Activated CD4-positive, alpha-beta T cell treated with anti-CD3 and anti-CD28 coated beads, Interleukin-2, amount 10 ng/mL, durations not matched to agents 7 days and 5 days (primary cell): ENCODE measurements around the gene KRT31. TPM values are rescaled to one million over a fixed set of nuclear protein-coding genes. Genes with fewer than 3 reads are reported as not detected.
"Not testable (repeated sequence)": the region's sequence is repeated elsewhere in the genome, so short reads cannot be mapped to it uniquely, and the experiment has no call there.

Experiments used
- CTCF ChIA-PET: fragments of 350-600 bp; sonication (Branson Sonifier 250); formaldehyde crosslinking; loops from one replicate; lab custom pipeline; 2021; ENCODE audit warnings: antibody characterized with exemption; lab: Charles Lee
- POLR2A ChIA-PET: fragments of 350-600 bp; sonication (Branson Sonifier 250); formaldehyde crosslinking; loops from one replicate; lab custom pipeline; 2021; ENCODE audit warnings: antibody characterized with exemption; lab: Charles Lee
- DNase-seq: peaks from one replicate; pipeline ENCODE4 v3.0.0-alpha.2; 2020
- H3K27ac Mint-ChIP-seq: one replicate; pipeline ENCODE4 v1.8.0; 2021; ENCODE audit warnings: mild to moderate bottlenecking, moderate library complexity, mixed read lengths
- H3K27me3 Mint-ChIP-seq: one replicate; pipeline ENCODE4 v1.8.0; 2021; ENCODE audit warnings: mixed read lengths
- H3K36me3 Mint-ChIP-seq: one replicate; pipeline ENCODE4 v1.8.0; 2021; ENCODE audit warnings: low read depth, mixed read lengths
- H3K4me1 Mint-ChIP-seq: one replicate; pipeline ENCODE4 v1.8.0; 2021; ENCODE audit warnings: mixed read lengths
- H3K4me3 Mint-ChIP-seq: one replicate; pipeline ENCODE4 v1.8.0; 2021; ENCODE audit warnings: mild to moderate bottlenecking, moderate library complexity, mixed read lengths
- H3K9me3 Mint-ChIP-seq: one replicate; pipeline ENCODE4 v1.8.0; 2021; ENCODE audit warnings: mixed read lengths
- total RNA-seq, 2 experiments: library from RNA; stranded (reverse); gene quantifications; one replicate each; pipeline ENCODE4 v1.2.3, GENCODE V29; 2021

Gene KRT31
- total RNA-seq, 2 experiments from 2014 or later: not detected

DNA sequence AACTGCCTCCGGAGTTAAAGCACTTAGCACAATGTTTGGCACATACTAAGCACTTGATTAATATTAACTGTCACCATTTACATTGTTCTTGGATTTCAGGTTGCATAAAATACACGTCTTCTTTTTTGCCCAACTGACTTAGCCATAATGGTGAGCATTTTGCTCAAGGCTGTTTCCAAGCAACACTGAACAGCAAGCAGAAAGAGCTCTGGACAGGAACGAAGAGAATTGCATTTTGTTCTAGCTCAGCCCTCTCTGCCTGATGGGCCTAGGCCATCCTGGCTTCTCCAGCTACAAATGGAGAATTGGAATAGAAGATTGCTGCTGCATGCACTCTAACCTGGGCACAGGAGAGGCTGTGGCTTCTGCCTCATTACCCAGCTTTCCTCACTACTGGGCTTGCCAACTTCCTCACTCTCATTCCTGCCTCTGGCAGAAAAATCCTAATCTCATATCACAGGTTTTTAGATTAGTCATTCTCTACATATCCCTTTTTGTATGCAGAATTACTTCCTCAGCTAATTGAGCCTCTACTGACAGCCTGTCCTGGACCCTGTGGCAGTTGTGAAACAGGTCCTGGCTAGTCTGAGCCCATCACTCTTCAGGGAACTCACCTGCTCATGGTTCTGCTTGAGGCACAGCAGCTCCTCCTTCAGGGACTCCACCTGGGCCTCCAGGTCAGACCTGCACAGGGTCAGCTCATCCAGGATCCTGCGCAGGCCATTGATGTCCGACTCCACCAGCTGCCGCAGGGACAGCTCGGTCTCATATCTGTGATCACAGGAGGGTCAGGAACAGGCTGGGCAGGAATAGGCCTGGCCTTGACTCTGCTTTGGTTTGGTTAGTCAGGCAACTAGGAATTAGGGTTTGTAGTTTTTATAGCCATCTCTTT is 49.3 kb downstream of the KRT31 start:
- Mint-ChIP-seq H3K27ac (no peak overlapping the region), H3K27me3 (peaks cover 10% of the 10 kb centered on the region), H3K9me3 (peaks cover 8% of the 10 kb centered on the region), H3K4me3 (no peak overlapping the region), H3K4me1 (peaks cover 10% of the 10 kb centered on the region), H3K36me3 (peaks cover 9% of the 10 kb centered on the region)
- DNase-seq: no peak
- ChIA-PET POLR2A (interaction anchor here (0.6 kb wide), 1 partner anchor 96 kb away, joined by 3 read pairs; no protein-coding TSS in a partner anchor), CTCF (interaction anchor here (1.0 to 1.2 kb wide), 3 partner anchors 15 to 200 kb away, joined by 3 to 6 read pairs (median 3); no protein-coding TSS in a partner anchor)

GRCh38 chr17:41346421-41346820 is 51.0 kb downstream of the KRT31 start:
- Mint-ChIP-seq H3K36me3 (peaks cover 24% of the 10 kb centered on the region), H3K9me3 (peaks cover 14% of the 10 kb centered on the region), H3K4me1 (peaks cover 21% of the 10 kb centered on the region)
- H3K27me3 Mint-ChIP-seq, POLR2A ChIA-PET, H3K27ac Mint-ChIP-seq, DNase-seq, H3K4me3 Mint-ChIP-seq: not testable (repeated sequence)
- CTCF ChIA-PET: interaction anchor here (1.1 kb wide), 1 partner anchor 10 kb away, joined by 3 read pairs; no protein-coding TSS in a partner anchor

- Mint-ChIP-seq H3K4me1 (peaks cover 24% of the 10 kb centered on the region), H3K27ac (no peak overlapping the region), H3K9me3 (peaks cover 14% of the 10 kb centered on the region), H3K27me3 (peaks cover 8% of the 10 kb centered on the region), H3K36me3 (peaks cover 24% of the 10 kb centered on the region), H3K4me3 (no peak overlapping the region)
- POLR2A ChIA-PET: no interaction called here
- CTCF ChIA-PET: interaction anchor here (1.1 kb wide), 1 partner anchor 10 kb away, joined by 3 read pairs; no protein-coding TSS in a partner anchor
- no peak for DNase-seq
These were observed 51.4 kb downstream of the KRT31 start for GRCh38 chr17:41345992-41346391.

Other genes with a start within 250 kb of the KRT31 start
- not detected for gene KRTAP4-5, start 247.8 kb downstream of the KRT31 start, total RNA-seq
- not detected for gene KRTAP4-4, start 236.9 kb downstream of the KRT31 start, total RNA-seq
- not detected for gene KRTAP4-3, start 229.4 kb downstream of the KRT31 start, total RNA-seq
- not detected for gene KRTAP4-2, start 219.4 kb downstream of the KRT31 start, total RNA-seq
- gene KRTAP4-1, start 212.7 kb downstream of the KRT31 start, total RNA-seq: not detected
- not detected for gene KRTAP9-1, start 207.7 kb downstream of the KRT31 start, total RNA-seq
- gene KRTAP9-2, start 171.0 kb downstream of the KRT31 start, total RNA-seq: not detected
- not detected for gene KRTAP9-3, start 165.2 kb downstream of the KRT31 start, total RNA-seq
- gene KRTAP9-8, start 159.6 kb downstream of the KRT31 start, total RNA-seq: not detected
- not detected for gene KRTAP9-4, start 147.9 kb downstream of the KRT31 start, total RNA-seq
- not detected for gene KRTAP9-9, start 142.2 kb downstream of the KRT31 start, total RNA-seq
- gene KRTAP9-6, start 132.2 kb downstream of the KRT31 start, total RNA-seq: not detected
- gene KRTAP9-7, start 121.9 kb downstream of the KRT31 start, total RNA-seq: not detected
- not detected for gene KRTAP29-1, start 94.8 kb downstream of the KRT31 start, total RNA-seq
- under 1 TPM in 1 of 2 experiments, not detected in 1; 0.12 TPM for gene KRTAP16-1, start 88.3 kb downstream of the KRT31 start, total RNA-seq
- gene KRTAP17-1, start 81.9 kb downstream of the KRT31 start, total RNA-seq: not detected
- not detected for gene KRT33A, start 46.8 kb downstream of the KRT31 start, total RNA-seq
- not detected for gene KRT33B, start 27.8 kb downstream of the KRT31 start, total RNA-seq
- gene KRT34, start 15.3 kb downstream of the KRT31 start, total RNA-seq: not detected
- gene KRT37, start 27.0 kb upstream of the KRT31 start, total RNA-seq: not detected
- gene KRT38, start 43.4 kb upstream of the KRT31 start, total RNA-seq: not detected
- gene KRT32, start 69.8 kb upstream of the KRT31 start, total RNA-seq: not detected
- gene KRT35, start 83.5 kb upstream of the KRT31 start, total RNA-seq: not detected
- gene KRT36, start 92.3 kb upstream of the KRT31 start, total RNA-seq: not detected
- not detected for gene KRT13, start 108.0 kb upstream of the KRT31 start, total RNA-seq
- gene KRT15, start 121.3 kb upstream of the KRT31 start, total RNA-seq: not detected
- gene KRT19, start 130.7 kb upstream of the KRT31 start, total RNA-seq: not detected
- not detected for gene KRT9, start 174.5 kb upstream of the KRT31 start, total RNA-seq
- gene KRT14, start 189.3 kb upstream of the KRT31 start, total RNA-seq: not detected
- not detected for gene KRT16, start 215.2 kb upstream of the KRT31 start, total RNA-seq
- under 1 TPM in 1 of 2 experiments, not detected in 1; 0.25 TPM for gene KRT17, start 227.0 kb upstream of the KRT31 start, total RNA-seq